ENCODE measurements around the gene PPP1R1A.
A peak's percentile ranks its signal among the peaks of the same experiment; 100 is the strongest.

PPP1R1A gene

GRCh38 chr12:54603173-54603814, 14.8 kb upstream of the PPP1R1A start:
- DNase-seq: peak in 1 of 2 experiments; percentile 23

DNA sequence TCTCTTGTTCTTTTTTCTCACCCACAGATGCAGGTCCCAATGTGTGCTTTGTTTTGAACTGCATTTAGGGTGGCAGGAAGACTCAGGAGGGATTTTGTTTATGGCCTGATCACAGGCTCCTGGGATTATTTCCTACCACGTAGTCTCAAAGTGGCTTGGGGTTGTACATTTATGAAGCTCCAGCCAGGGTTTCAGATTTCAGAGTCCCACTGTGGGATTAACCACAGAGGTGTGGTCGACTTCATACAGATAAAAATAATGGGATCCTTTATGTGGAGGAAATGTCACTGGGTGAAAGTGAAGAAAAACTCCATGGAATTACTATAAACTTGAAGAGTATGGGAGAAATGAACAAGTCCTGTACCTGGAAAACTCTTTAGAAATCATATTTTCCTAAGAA, 14.2 kb upstream of the PPP1R1A start:
- no peak for DNase-seq

GRCh38 chr12:54601841-54602240, 13.4 kb upstream of the PPP1R1A start:
- peak in 1 of 2 experiments; percentile 44 for DNase-seq

DNA sequence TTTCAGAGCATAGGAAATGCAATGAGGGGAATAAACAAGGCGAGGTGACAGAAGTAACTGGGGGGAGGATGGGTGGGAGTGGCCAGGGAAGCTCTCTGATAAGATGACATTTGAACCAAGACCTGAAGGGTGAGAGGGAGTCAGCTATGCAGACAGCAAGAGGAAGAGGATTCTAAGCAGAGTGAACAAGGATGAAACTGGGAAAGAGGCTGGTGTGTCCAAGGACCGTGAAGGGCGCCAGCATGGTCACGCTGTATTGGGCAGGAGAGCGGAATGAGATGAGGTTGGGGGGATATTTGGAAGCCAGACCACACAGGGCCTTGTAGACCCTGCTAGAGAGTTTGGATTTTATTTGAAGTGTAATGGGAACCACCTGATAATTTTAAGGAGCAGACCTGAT, 10.5 kb upstream of the PPP1R1A start:
- DNase-seq: no peak

GRCh38 chr12:54596526-54596946, 8.1 kb upstream of the PPP1R1A start:
- peak; percentile 38 to 62 for DNase-seq

- no peak for DNase-seq
These were observed 7.0 kb upstream of the PPP1R1A start for GRCh38 chr12:54595471-54595870.

- no peak for DNase-seq
These were observed 5.3 kb upstream of the PPP1R1A start for GRCh38 chr12:54593725-54594124.

DNA sequence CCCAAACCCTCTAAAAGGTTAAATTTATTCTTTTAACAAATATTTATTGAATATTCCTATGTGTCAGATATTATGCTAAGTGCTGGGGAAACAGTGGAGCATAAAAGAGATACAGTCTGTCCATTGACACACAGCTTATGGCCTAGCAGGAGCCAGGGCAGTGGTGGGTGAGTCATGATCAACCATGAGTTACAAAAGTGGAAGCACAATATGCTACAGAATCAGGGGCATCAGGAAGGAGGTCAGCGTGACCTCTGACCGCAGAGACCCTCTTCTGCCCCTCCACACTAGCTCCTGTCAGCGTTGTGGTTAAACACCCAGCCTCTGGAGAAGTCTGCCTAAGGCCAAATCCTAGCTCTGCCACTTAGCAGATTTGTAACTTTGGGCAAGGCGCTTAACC, 4.7 kb upstream of the PPP1R1A start:
- no peak for DNase-seq

DNA sequence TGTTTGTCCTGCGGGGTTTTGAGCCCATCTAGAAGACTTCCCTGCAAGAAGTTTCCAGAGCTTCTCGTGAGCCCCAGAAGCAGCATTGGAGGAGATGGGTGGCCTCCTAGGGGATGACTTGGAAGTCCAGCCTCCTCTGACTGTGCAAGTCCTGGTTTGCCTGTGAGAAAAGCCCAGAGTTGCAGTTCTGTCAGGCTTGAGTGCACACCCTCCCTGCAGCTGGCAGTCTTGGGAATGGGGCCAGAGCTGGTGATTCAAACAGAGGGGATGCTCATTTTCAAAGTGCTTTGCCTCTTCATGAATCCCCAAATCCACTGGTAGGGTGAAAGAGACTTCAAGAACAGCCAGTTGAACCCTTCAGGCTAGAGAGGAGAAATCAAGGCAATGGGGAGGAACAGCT, 3.9 kb upstream of the PPP1R1A start:
- no peak for DNase-seq

- no peak for DNase-seq
These were observed 2.6 kb upstream of the PPP1R1A start for GRCh38 chr12:54590978-54591591.

- no peak for DNase-seq
These were observed 1.5 kb upstream of the PPP1R1A start for GRCh38 chr12:54589964-54590363.

DNA sequence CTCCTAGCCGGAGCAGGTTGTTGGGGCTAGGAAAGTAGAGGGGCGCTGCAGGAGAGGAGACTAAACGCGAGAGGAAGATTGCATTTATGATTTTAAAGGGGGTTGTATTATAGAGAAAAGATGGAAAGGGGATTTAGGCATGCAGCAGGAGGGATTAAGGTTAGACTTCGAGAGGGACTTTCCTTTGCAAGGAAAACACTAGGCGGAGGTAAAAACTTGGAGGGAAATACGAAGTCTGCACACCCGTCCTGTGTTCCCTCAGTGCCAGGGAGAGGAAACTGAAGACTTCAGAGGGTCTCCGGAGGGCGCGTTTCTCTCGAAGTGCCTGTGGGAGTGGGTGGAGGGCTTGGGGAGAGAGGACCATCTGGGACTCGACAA, 420 bp upstream of the PPP1R1A start:
- no peak for DNase-seq

DNA sequence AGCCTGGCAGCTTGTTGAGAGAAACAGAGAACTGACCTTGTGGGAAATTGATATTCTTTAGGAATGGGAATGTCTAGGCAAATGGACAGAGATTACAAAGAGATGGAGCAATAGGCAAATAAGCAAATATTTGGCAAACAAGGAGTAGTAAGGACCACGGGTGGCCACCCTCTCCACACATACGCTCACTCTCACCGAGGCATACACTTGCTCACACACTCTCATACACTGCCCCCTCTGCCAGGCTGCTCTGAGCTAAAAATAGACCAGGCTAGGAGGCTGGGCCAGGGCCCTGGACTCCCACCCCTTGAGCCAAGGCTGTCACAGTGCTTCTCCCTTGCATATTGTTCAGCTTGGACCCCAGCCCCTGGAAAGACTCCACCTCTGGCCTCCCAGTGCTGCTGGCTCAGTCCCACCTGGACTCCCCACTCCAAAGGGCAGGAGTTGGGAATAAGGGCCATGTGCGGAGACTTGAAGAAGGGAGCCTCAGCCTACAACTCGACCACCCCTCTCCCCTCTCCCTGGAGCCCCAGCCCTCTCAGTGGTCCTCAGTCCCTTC, 1.1 kb downstream of the PPP1R1A start:
- no peak for DNase-seq

- DNase-seq: no peak
These were observed 1.8 kb downstream of the PPP1R1A start for GRCh38 chr12:54586620-54587019.

- no peak for DNase-seq
These were observed 3.2 kb downstream of the PPP1R1A start for GRCh38 chr12:54585243-54585642.

DNA sequence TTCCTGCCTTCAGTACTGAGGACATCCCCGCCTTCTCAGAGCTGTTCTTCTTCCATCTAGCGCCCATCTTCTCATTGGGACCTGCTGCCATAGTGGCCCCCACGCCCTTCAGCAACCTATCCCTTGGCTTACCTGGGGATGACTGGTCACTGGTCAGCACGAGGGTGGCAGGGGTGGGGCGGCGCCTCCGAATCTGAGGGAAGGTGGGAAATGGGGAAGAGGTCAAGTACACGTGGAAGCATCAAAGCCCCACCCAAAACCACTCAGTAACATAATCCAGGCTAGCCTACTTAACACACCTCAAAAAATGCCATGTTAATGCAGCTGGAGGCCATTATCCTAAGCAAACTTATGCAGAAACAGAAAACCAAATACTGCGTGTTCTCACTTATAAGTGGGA, 4.3 kb downstream of the PPP1R1A start:
- DNase-seq: no peak

- no peak for DNase-seq
These were observed 4.7 kb downstream of the PPP1R1A start for GRCh38 chr12:54583726-54584125.

- DNase-seq: no peak
These were observed 7.0 kb downstream of the PPP1R1A start for GRCh38 chr12:54581412-54581811.

- peak in 1 of 2 experiments; percentile 45 for DNase-seq
These were observed 8.6 kb downstream of the PPP1R1A start for GRCh38 chr12:54579696-54580333.

DNA sequence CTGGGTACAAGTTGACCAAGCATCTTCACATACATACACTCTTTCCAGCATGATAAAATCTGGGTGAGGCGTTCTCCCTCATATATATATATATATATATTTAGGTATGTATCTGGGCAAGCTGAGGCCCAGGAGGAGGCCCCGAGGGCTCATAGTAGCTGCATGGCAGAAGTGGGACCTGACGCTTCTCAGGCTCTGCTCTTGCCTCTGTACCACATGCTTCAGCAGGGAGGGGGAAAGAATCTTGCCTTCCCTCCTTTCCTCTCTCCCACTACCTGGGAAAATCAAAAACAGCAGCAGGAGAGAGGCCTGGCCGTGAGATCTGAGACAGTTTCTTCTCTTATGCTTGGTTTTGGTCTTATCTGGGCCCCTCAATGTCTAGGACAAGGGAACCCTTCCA, 9.2 kb downstream of the PPP1R1A start:
- DNase-seq: no peak

DNA sequence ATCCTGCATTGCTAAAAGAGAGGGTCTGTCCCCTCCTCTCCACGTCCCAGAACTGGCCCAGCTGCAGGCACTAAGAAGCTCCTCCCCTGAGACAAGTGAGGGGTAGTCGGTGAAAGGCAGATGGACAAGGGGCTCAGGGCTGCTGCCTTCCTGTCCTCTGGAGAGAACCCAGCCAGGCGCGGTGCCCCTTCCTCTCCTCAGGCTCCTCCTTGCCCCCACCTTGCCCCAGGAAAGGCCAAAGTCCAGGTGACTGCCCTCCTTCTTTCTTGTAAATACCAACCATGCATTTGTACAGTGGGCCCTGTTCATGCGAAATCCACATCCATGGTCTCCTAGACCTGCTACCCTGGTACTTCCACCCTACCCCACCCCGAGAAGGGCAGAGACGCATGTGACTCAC, 9.7 kb downstream of the PPP1R1A start:
- DNase-seq: peak in 1 of 2 experiments; percentile 19

GRCh38 chr12:54572881-54573280, 15.6 kb downstream of the PPP1R1A start:
- DNase-seq: no peak

- DNase-seq: no peak
These were observed 17.0 kb downstream of the PPP1R1A start for GRCh38 chr12:54571193-54572188.

Data from NCI-H524 (cell line).